MM.1S (cell line): ENCODE measurements around the gene CPEB2.

ENCODE experiments used
- DNase-seq: peaks from one replicate; pipeline ENCODE4 v3.0.0-alpha.2; 2015
- H2AFZ ChIP-seq: fragments of 300-600 bp; sonication (generic); 2 replicates; pipeline ENCODE4 v1.6.0; 2016; ENCODE audit warnings: antibody characterized with exemption, low read length
- H3F3A ChIP-seq: fragments of 300-600 bp; sonication (generic); 2 replicates; pipeline ENCODE4 v1.6.1; 2016; ENCODE audit warnings: mild to moderate bottlenecking, antibody characterized with exemption, low read length, moderate library complexity, mixed read lengths; ENCODE audit not compliant: insufficient read depth
- H3K27ac ChIP-seq: fragments of 300-600 bp; sonication (generic); 2 replicates; pipeline ENCODE4 v1.5.1; 2016; ENCODE audit warnings: mild to moderate bottlenecking, low read length
- H3K27me3 ChIP-seq: fragments of 300-600 bp; sonication (generic); replicated peaks from 2 replicates; pipeline ENCODE4 v1.6.0; 2016; ENCODE audit warnings: low read length; ENCODE audit not compliant: insufficient read depth
- H3K36me3 ChIP-seq: fragments of 300-600 bp; sonication (generic); replicated peaks from 2 replicates; pipeline ENCODE4 v1.6.1; 2016; ENCODE audit warnings: mild to moderate bottlenecking, low read length, mixed read lengths; ENCODE audit not compliant: insufficient read depth
- H3K4me1 ChIP-seq: fragments of 300-600 bp; sonication (generic); 2 replicates; pipeline ENCODE4 v1.6.1; 2016; ENCODE audit warnings: low read length, mixed read lengths
- H3K4me2 ChIP-seq: fragments of 300-600 bp; sonication (generic); 2 replicates; pipeline ENCODE4 v1.6.0; 2016; ENCODE audit warnings: low read depth, low read length
- H3K4me3 ChIP-seq: fragments of 300-600 bp; sonication (generic); 2 replicates; pipeline ENCODE4 v1.5.1; 2016; ENCODE audit warnings: low read length, mixed read lengths
- H3K79me2 ChIP-seq: fragments of 300-600 bp; sonication (generic); 2 replicates; pipeline ENCODE4 v1.6.1; 2016; ENCODE audit warnings: mixed run types, low read length, mixed read lengths
- H3K9ac ChIP-seq: fragments of 300-600 bp; sonication (generic); 2 replicates; pipeline ENCODE4 v1.6.1; 2016; ENCODE audit warnings: low read length, mixed read lengths
- H3K9me2 ChIP-seq: fragments of 300-600 bp; sonication (generic); replicated peaks from 2 replicates; pipeline ENCODE4 v1.6.1; 2016; ENCODE audit warnings: mild to moderate bottlenecking, low read length, mixed read lengths; ENCODE audit not compliant: insufficient read depth
- H3K9me3 ChIP-seq: fragments of 300-600 bp; sonication (generic); replicated peaks from 2 replicates; pipeline ENCODE4 v1.6.1; 2016; ENCODE audit warnings: mild to moderate bottlenecking, low read length, mixed read lengths; ENCODE audit not compliant: insufficient read depth
- H4K20me1 ChIP-seq: fragments of 300-600 bp; sonication (generic); 2 replicates; pipeline ENCODE4 v1.6.1; 2016; ENCODE audit warnings: mild to moderate bottlenecking, low read length, moderate library complexity, mixed read lengths; ENCODE audit not compliant: insufficient read depth
- EZH2 ChIP-seq: fragments of 300-600 bp; sonication (generic); optimal IDR thresholded peaks from 2 replicates; pipeline ENCODE3; 2017; ENCODE audit warnings: low read depth, mild to moderate bottlenecking, antibody characterized with exemption, low read length, mixed read lengths
- EZH2phosphoT487 ChIP-seq: fragments of 300-600 bp; sonication (generic); IDR thresholded peaks from 2 replicates; pipeline ENCODE4 v1.6.1; 2018; ENCODE audit warnings: antibody characterized with exemption, low read length
- TF ChIP-seq, protein P1 (sequence below): fragments of 300-600 bp; sonication (generic); IDR thresholded peaks from 2 replicates; pipeline ENCODE4 v1.5.1; 2016; ENCODE audit warnings: antibody characterized with exemption, low read length, mixed read lengths

Gene CPEB2

DNA sequence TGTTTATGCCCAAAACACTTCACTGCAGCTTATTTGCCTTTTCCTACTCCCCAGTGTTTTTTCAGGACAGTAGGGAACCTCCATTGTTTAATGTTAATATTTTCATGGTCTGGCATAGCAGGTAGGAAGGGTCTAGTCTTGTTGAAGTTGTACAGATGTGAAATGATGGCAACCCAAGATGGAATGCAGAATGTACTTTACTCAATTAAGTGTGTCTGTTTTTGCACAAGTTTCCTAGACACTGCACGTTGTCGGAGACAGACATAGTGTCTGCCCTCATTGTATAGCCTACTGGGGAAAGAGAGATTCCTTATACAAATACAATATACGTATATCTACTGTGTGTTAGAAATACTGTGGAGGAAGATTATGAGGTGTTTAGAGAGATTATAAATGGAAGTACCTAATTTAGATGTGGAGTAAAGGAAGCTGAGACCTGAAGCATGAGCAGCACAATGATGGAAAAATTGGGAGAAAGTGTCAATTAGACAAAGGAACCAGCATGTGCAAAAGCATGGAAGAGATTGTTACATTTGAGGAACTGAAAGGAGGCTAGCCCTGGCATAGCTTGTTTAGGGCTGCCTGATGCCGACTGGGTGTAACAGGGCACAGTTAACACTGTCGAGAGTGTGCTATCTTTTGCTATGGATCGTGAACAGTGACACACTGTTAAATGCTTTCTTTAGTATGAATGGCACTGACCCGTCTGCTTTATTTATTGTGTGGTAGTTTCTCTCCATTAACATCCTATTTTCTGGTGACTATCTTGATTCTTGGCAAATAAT, 18.4 kb downstream of the CPEB2 start:
- Histone ChIP-seq H4K20me1 (no peaks in the 10 kb centered on the region), H3K4me2 (no peak overlapping the region), H3K36me3 (no peaks in the 10 kb centered on the region; the same call in 1 of the 2 replicates), H3K4me3 (no peak overlapping the region), H3K4me1 (peaks cover 50% of the 10 kb centered on the region), H3F3A (peaks cover 17% of the 10 kb centered on the region), H2AFZ (no peak overlapping the region), H3K27me3 (no peaks in the 10 kb centered on the region), H3K9me3 (no peaks in the 10 kb centered on the region), H3K9ac (no peak overlapping the region), H3K27ac (no peak overlapping the region), H3K79me2 (peaks cover 82% of the 10 kb centered on the region), H3K9me2 (no peaks in the 10 kb centered on the region)
- no peak for DNase-seq
- TF ChIP-seq EZH2phosphoT487 (no peak), EZH2 (no peak)
- TF ChIP-seq, protein P1, sequence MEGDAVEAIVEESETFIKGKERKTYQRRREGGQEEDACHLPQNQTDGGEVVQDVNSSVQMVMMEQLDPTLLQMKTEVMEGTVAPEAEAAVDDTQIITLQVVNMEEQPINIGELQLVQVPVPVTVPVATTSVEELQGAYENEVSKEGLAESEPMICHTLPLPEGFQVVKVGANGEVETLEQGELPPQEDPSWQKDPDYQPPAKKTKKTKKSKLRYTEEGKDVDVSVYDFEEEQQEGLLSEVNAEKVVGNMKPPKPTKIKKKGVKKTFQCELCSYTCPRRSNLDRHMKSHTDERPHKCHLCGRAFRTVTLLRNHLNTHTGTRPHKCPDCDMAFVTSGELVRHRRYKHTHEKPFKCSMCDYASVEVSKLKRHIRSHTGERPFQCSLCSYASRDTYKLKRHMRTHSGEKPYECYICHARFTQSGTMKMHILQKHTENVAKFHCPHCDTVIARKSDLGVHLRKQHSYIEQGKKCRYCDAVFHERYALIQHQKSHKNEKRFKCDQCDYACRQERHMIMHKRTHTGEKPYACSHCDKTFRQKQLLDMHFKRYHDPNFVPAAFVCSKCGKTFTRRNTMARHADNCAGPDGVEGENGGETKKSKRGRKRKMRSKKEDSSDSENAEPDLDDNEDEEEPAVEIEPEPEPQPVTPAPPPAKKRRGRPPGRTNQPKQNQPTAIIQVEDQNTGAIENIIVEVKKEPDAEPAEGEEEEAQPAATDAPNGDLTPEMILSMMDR = no peak

DNA sequence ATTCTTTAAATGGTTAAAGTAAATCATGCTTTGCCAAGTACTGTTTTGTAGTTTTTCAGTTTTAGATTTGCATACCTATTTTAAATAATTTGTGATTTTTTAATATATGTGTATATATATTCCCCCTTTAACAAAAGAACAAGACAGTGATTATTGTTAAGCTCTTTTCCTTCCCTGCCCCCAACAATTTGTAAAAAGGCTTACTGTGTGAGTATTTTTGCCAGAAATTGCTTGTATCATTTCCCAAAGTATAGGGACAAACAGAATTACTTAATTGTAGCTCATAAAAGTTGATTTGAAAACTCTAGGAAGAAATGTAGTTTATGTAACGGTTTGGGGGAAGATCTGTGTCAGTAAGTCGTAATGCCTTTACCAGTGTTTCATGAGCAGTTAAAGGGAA, 19.0 kb downstream of the CPEB2 start:
- H3F3A ChIP-seq = peaks cover 17% of the 10 kb centered on the region
- H3K36me3 ChIP-seq = no peaks in the 10 kb centered on the region; the same call in 1 of the 2 replicates
- no peaks in the 10 kb centered on the region for H4K20me1 ChIP-seq
- no peak overlapping the region for H3K4me3 ChIP-seq
- no peaks in the 10 kb centered on the region for H3K9me3 ChIP-seq
- no peak overlapping the region for H3K9ac ChIP-seq
- DNase-seq = no peak
- no peaks in the 10 kb centered on the region for H3K9me2 ChIP-seq
- peaks cover 80% of the 10 kb centered on the region for H3K79me2 ChIP-seq
- TF ChIP-seq EZH2 = no peak
- no peak overlapping the region for H3K27ac ChIP-seq
- no peak overlapping the region for H2AFZ ChIP-seq
- H3K27me3 ChIP-seq = no peaks in the 10 kb centered on the region
- H3K4me2 ChIP-seq = no peak overlapping the region
- H3K4me1 ChIP-seq = peaks cover 47% of the 10 kb centered on the region

DNA sequence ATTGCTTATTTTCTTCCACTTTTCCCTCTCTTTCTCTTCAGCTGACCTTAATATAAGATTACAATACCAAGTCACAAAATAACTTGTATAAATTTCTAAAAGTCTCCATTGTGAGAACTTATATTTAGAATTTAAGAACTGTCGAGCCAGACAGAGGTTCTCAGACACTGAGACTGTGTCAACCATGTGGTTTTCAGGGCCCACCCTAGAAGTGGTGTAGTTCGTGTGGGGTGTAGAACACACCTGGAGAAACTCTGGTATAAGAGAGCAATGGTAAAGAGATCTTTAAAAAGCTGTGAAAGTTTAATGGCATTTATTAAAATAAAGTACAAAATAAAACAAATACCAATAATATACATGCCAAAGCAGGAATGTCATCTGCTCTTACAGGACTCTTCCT, 19.7 kb downstream of the CPEB2 start:
- H3K4me1 ChIP-seq = peaks cover 41% of the 10 kb centered on the region

More for the DNA sequence above, 19.7 kb downstream of the CPEB2 start:
- 0 out of 2 replicates have a peak overlapping the region, but pooled peaks have one; percentile 4 for H3K4me2 ChIP-seq
- H2AFZ ChIP-seq = no peak overlapping the region
- peaks cover 17% of the 10 kb centered on the region for H3F3A ChIP-seq
- H3K36me3 ChIP-seq = no peaks in the 10 kb centered on the region; the same call in 1 of the 2 replicates
- peak overlapping the region; percentile 17; the same call in 1 of the 2 replicates for H3K27ac ChIP-seq
- peaks cover 73% of the 10 kb centered on the region for H3K79me2 ChIP-seq
- no peaks in the 10 kb centered on the region for H3K9me2 ChIP-seq
- no peak for DNase-seq
- H3K27me3 ChIP-seq = no peaks in the 10 kb centered on the region
- H3K9me3 ChIP-seq = no peaks in the 10 kb centered on the region
- no peak overlapping the region for H3K9ac ChIP-seq
- TF ChIP-seq, protein P1 = no peak
- TF ChIP-seq EZH2phosphoT487 = no peak
- no peak for TF ChIP-seq EZH2
- no peaks in the 10 kb centered on the region for H4K20me1 ChIP-seq
- H3K4me3 ChIP-seq = no peak overlapping the region
